IMR-90 (cell line): Measurements from ENCODE around the gene TMPRSS6. TPM values are rescaled to one million over a fixed set of nuclear protein-coding genes. Genes with fewer than 3 reads are reported as not detected.
A peak's percentile ranks its signal among the peaks of the same experiment; 100 is the strongest.

Experiments used
- ATAC-seq: fragments of 200-7000 bp; cut with Tn5 transposase; 2 replicates; pipeline ENCODE4 v1.9.1; 2020; ENCODE audit warnings: low read depth, mild to moderate bottlenecking, moderate library complexity
- BruUV-seq: library from RNA; stranded (reverse); fragments of 400-500 nt; replicated peaks from 2 replicates; lab custom pipeline; 2021; lab: Mats Ljungman, UMichigan
- CTCF ChIA-PET: fragments of 300-600 bp; formaldehyde crosslinking; extraction: SDS; loops from one replicate; lab custom pipeline; 2021; ENCODE audit warnings: antibody characterized with exemption; lab: Yijun Ruan, JAX
- POLR2A ChIA-PET: fragments of 300-600 bp; sonication (Branson Sonifier 250); formaldehyde crosslinking; loops from one replicate; lab custom pipeline; 2022; ENCODE audit warnings: antibody characterized with exemption; ENCODE audit not compliant: unreplicated experiment; lab: Charles Lee
- DNase-seq: peaks from one replicate; pipeline ENCODE4 v3.0.0; 2013
- H2AFZ ChIP-seq: replicated peaks from 2 replicates; pipeline ENCODE3; 2013; ENCODE audit warnings: low read length, mild to moderate bottlenecking; ENCODE audit not compliant: poor library complexity
- H2AK5ac ChIP-seq: 2 replicates; pipeline ENCODE4 v1.6.1; 2013; ENCODE audit warnings: low read depth, low read length, inconsistent platforms
- H2AK9ac ChIP-seq: replicated peaks from 2 replicates; pipeline ENCODE3; 2013; ENCODE audit warnings: mild to moderate bottlenecking, low read depth, low read length, moderate library complexity; ENCODE audit not compliant: poor library complexity
- H2BK120ac ChIP-seq: 2 replicates; pipeline ENCODE4 v1.6.1; 2013; ENCODE audit warnings: low read depth, low read length, inconsistent platforms
- H2BK15ac ChIP-seq: 3 replicates; pipeline ENCODE4 v1.6.1; 2013; ENCODE audit warnings: low read depth, low read length, inconsistent platforms
- H2BK20ac ChIP-seq: 2 replicates; pipeline ENCODE4 v1.6.1; 2013; ENCODE audit warnings: low read depth, mild to moderate bottlenecking, inconsistent platforms, low read length, moderate library complexity
- H2BK5ac ChIP-seq: 2 replicates; pipeline ENCODE4 v1.6.1; 2013; ENCODE audit warnings: mild to moderate bottlenecking, low read depth, low read length, inconsistent platforms; ENCODE audit not compliant: poor library complexity, severe bottlenecking
- H3K14ac ChIP-seq: replicated peaks from 2 replicates; pipeline ENCODE4 v1.6.1; 2013; ENCODE audit warnings: low read depth, low read length, inconsistent platforms
- H3K18ac ChIP-seq: 2 replicates; pipeline ENCODE4 v1.6.1; 2013; ENCODE audit warnings: low read depth, low read length, control low read depth
- H3K23ac ChIP-seq: 2 replicates; pipeline ENCODE4 v1.6.1; 2013; ENCODE audit warnings: low read depth, low read length, inconsistent platforms
- H3K27ac ChIP-seq: 2 replicates; pipeline ENCODE4 v1.5.1; 2013; ENCODE audit warnings: mild to moderate bottlenecking, control low read depth, low read length; ENCODE audit not compliant: insufficient read depth
- H3K27me3 ChIP-seq: 2 replicates; pipeline ENCODE4 v1.6.1; 2013; ENCODE audit warnings: low read length; ENCODE audit not compliant: control insufficient read depth, insufficient read depth
- H3K36me3 ChIP-seq: 2 replicates; pipeline ENCODE4 v1.6.1; 2013; ENCODE audit warnings: low read length, mixed read lengths; ENCODE audit not compliant: control insufficient read depth, insufficient read depth
- H3K4ac ChIP-seq: 2 replicates; pipeline ENCODE4 v1.6.1; 2013; ENCODE audit warnings: low read depth, low read length, inconsistent platforms
- H3K4me1 ChIP-seq: 2 replicates; pipeline ENCODE4 v1.6.1; 2013; ENCODE audit warnings: low read length, mixed read lengths; ENCODE audit not compliant: control insufficient read depth, insufficient read depth
- H3K4me2 ChIP-seq: 2 replicates; pipeline ENCODE4 v1.6.1; 2013; ENCODE audit warnings: low read depth, mild to moderate bottlenecking, control low read depth, low read length, moderate library complexity
- H3K4me3 ChIP-seq: 2 replicates; pipeline ENCODE4 v1.5.1; 2013; ENCODE audit warnings: low read depth, mild to moderate bottlenecking, control low read depth, low read length, moderate library complexity; ENCODE audit not compliant: insufficient read depth
- H3K56ac ChIP-seq: 2 replicates; pipeline ENCODE4 v1.6.1; 2013; ENCODE audit warnings: low read length, inconsistent platforms; ENCODE audit not compliant: insufficient read depth; ENCODE audit errors: extremely low read depth
- H3K79me1 ChIP-seq, 2 experiments: 2 replicates each; pipeline ENCODE4 v1.6.1; 2013; ENCODE audit warnings: low read length in 2 of 2, inconsistent platforms in 1 of 2, low read depth in 1 of 2
- H3K9ac ChIP-seq: 2 replicates; pipeline ENCODE4 v1.6.1; 2013; ENCODE audit warnings: low read depth, low read length, control low read depth
- H3K9me1 ChIP-seq: 2 replicates; pipeline ENCODE4 v1.6.1; 2013; ENCODE audit warnings: low read length, inconsistent platforms; ENCODE audit not compliant: insufficient read depth
- H3K9me3 ChIP-seq: 2 replicates; pipeline ENCODE4 v1.6.1; 2013; ENCODE audit warnings: low read length; ENCODE audit not compliant: control insufficient read depth, insufficient read depth
- H4K20me1 ChIP-seq: 2 replicates; pipeline ENCODE4 v1.6.1; 2013; ENCODE audit warnings: low read length, inconsistent platforms; ENCODE audit not compliant: insufficient read depth
- H4K5ac ChIP-seq: 2 replicates; pipeline ENCODE4 v1.6.1; 2013; ENCODE audit warnings: mild to moderate bottlenecking, low read depth, low read length, control low read depth
- H4K8ac ChIP-seq, 2 experiments: 2 replicates each; pipeline ENCODE4 v1.6.1; 2013; ENCODE audit warnings: low read depth in 2 of 2, low read length in 2 of 2, control low read depth in 1 of 2, inconsistent platforms in 1 of 2
- H4K91ac ChIP-seq: 2 replicates; pipeline ENCODE4 v1.6.1; 2013; ENCODE audit warnings: low read depth, low read length, inconsistent platforms; ENCODE audit not compliant: insufficient read depth
- BHLHE40 ChIP-seq: fragments of 150-350 bp; IDR thresholded peaks from 2 replicates; pipeline ENCODE4 v1.6.1; 2016; ENCODE audit warnings: mild to moderate bottlenecking, low read depth, low read length
- CEBPB ChIP-seq: IDR thresholded peaks from 2 replicates; pipeline ENCODE4 v1.6.1; 2012; ENCODE audit warnings: low read depth, low read length, improper control_type of control experiment
- CHD1 ChIP-seq: IDR thresholded peaks from 2 replicates; pipeline ENCODE4 v1.6.1; 2012; ENCODE audit warnings: low read depth, low read length, improper control_type of control experiment
- CTCF ChIP-seq: conservative IDR thresholded peaks from 2 replicates; pipeline ENCODE4 v1.5.1; 2012; ENCODE audit warnings: mild to moderate bottlenecking, low read depth, low read length, improper control_type of control experiment
- FOS ChIP-seq: fragments of 150-350 bp; IDR thresholded peaks from 2 replicates; pipeline ENCODE4 v1.6.1; 2016; ENCODE audit warnings: low read depth, low read length
- MAFK ChIP-seq: IDR thresholded peaks from 2 replicates; pipeline ENCODE4 v1.6.1; 2012; ENCODE audit warnings: low read depth, low read length, improper control_type of control experiment
- MXI1 ChIP-seq: IDR thresholded peaks from 2 replicates; pipeline ENCODE4 v1.6.1; 2012; ENCODE audit warnings: low read depth, mild to moderate bottlenecking, low read length, moderate library complexity, borderline replicate concordance
- RAD21 ChIP-seq: IDR thresholded peaks from 2 replicates; pipeline ENCODE4 v1.6.1; 2012; ENCODE audit warnings: low read length, improper control_type of control experiment
- RCOR1 ChIP-seq: IDR thresholded peaks from 2 replicates; pipeline ENCODE4 v1.6.1; 2012; ENCODE audit warnings: mild to moderate bottlenecking, low read length, improper control_type of control experiment; ENCODE audit not compliant: insufficient replicate concordance
- SMC3 ChIP-seq: fragments of 150-350 bp; IDR thresholded peaks from 2 replicates; pipeline ENCODE4 v1.6.1; 2016; ENCODE audit warnings: low read depth, mild to moderate bottlenecking, antibody characterized with exemption, low read length, moderate library complexity
- USF2 ChIP-seq: fragments of 150-350 bp; IDR thresholded peaks from 2 replicates; pipeline ENCODE4 v1.6.1; 2017; ENCODE audit warnings: mild to moderate bottlenecking, antibody characterized with exemption, low read length, low read depth
- WGBS, 2 experiments: methylation state at CpG; one replicate each; pipeline versions ENCODE4 v1.1.5 to v1.1.7; 2013; ENCODE audit warnings: missing lambda C conversion rate in 2 of 2; ENCODE audit not compliant: insufficient read length in 1 of 2; ENCODE audit errors: extremely low coverage in 2 of 2; 5-methylcytosine and 5-hydroxymethylcytosine counted together
- dilution Hi-C: fragments of 300-500 bp; cut with HindIII; formaldehyde crosslinking; loops from one replicate; pipeline ENCODE4 v1.14.3; 2018; ENCODE audit warnings: low sequenced_read_pairs; ENCODE audit not compliant: unreplicated experiment
- in situ Hi-C: fragments of 300-500 bp; cut with MboI; formaldehyde crosslinking; loops from 3 replicates; pipeline ENCODE4 v1.14.3; 2019; ENCODE audit warnings: low sequenced_read_pairs, inconsistent platforms, mixed read lengths
- intact Hi-C: fragments of 100-400 bp; cut with micrococcal nuclease; formaldehyde crosslinking; loops from 2 replicates; pipeline ENCODE4 v1.10.0; 2022
- polyA plus RNA-seq, 3 experiments: library from polyadenylated mRNA; depleted of rRNA; stranded (reverse); fragments of >200 nt; gene quantifications; 2 replicates each; pipeline ENCODE4 v1.2.3, GENCODE V29; 2012; ENCODE audit warnings: low replicate concordance in 1 of 3
- total RNA-seq: library from RNA; depleted of rRNA; stranded (reverse); fragments of >200 nt; gene quantifications from 2 replicates; pipeline ENCODE4 v1.2.3, GENCODE V29; 2012

The TMPRSS6 gene
- total and polyA plus RNA-seq, 2 of the 4 experiments (the other 2 are of a cell fraction), result not detected

GRCh38 chr22:37072673-37073072, 36.8 kb downstream of the TMPRSS6 start:
- DNase-seq, result no peak
- dilution Hi-C loops, result no loop called here
- Histone ChIP-seq H3K79me1 (no peaks in the 10 kb centered on the region), H3K4me2 (no peak overlapping the region), H4K5ac (no peak overlapping the region), H3K27me3 (peaks cover 56% of the 10 kb centered on the region), H4K91ac (no peak overlapping the region), H3K23ac (no peak overlapping the region), H2BK15ac (no peak overlapping the region), H4K8ac (no peak overlapping the region), H2BK120ac (no peak overlapping the region), H3K4me1 (no peaks in the 10 kb centered on the region), H3K4ac (no peak overlapping the region), H2AK5ac (no peak overlapping the region), H3K36me3 (no peaks in the 10 kb centered on the region), H4K20me1 (no peaks in the 10 kb centered on the region), H3K9me3 (no peaks in the 10 kb centered on the region), H2BK20ac (no peak overlapping the region), H2AK9ac (no peak overlapping the region), H3K14ac (no peak overlapping the region), H2BK5ac (peak overlapping the region; percentile 50), H3K56ac (no peak overlapping the region), H3K27ac (no peak overlapping the region), H2AFZ (no peak overlapping the region), H3K4me3 (no peak overlapping the region), H3K9me1 (no peaks in the 10 kb centered on the region), H3K9ac (no peak overlapping the region), H3K18ac (no peak overlapping the region)
- intact Hi-C loops, result no loop called here
- WGBS, 2 experiments, result 91 to 98% methylated on average over 8 of the region's 8 CpGs
- no peak for ATAC-seq
- no TSS peak for BruUV-seq
- ChIA-PET CTCF (no interaction called here), POLR2A (no interaction called here)
- TF ChIP-seq MAFK (no peak), RCOR1 (no peak), MXI1 (no peak), CTCF (no peak), CHD1 (no peak), BHLHE40 (no peak), USF2 (no peak), SMC3 (no peak), RAD21 (no peak), CEBPB (no peak), FOS (no peak)
- in situ Hi-C loops, result no loop called here
